HL-60 (cell line): Measurements from ENCODE around the gene KRT73.

Source experiments
- DNase-seq, 2 experiments: peaks; one replicate each; pipeline ENCODE4 v3.0.0-alpha.2; 2010 to 2020; ENCODE audit warnings: low read depth in 1 of 2, low spot score in 1 of 2
- H3K27ac ChIP-seq: fragments of 250-450 bp; sonication (Bioruptor Pico); replicated peaks from 2 replicates; pipeline ENCODE4 v1.5.1; 2020; ENCODE audit warnings: mild to moderate bottlenecking, moderate library complexity
- H3K27me3 ChIP-seq: fragments of 250-450 bp; sonication (Bioruptor Pico); 2 replicates; pipeline ENCODE4 v1.5.1; 2021; ENCODE audit warnings: mild to moderate bottlenecking, moderate library complexity; ENCODE audit not compliant: insufficient read depth, poor library complexity, severe bottlenecking
- H3K4me3 ChIP-seq: replicated peaks from 2 replicates; pipeline ENCODE4 v1.5.1; 2011; ENCODE audit warnings: mild to moderate bottlenecking, control low read depth, low read length; ENCODE audit not compliant: insufficient read depth
- CTCF ChIP-seq: IDR thresholded peaks from one replicate; pipeline ENCODE4 v1.5.1; 2011; ENCODE audit warnings: low read length, control low read depth, inconsistent platforms; ENCODE audit not compliant: insufficient read depth
- GABPA ChIP-seq: IDR thresholded peaks from 2 replicates; pipeline ENCODE4 v1.6.1; 2012; ENCODE audit warnings: low read depth
- POLR2AphosphoS5 ChIP-seq: IDR thresholded peaks from 2 replicates; pipeline ENCODE4 v1.6.1; 2012; ENCODE audit warnings: low read depth
- SPI1 ChIP-seq: IDR thresholded peaks from 2 replicates; pipeline ENCODE4 v1.6.1; 2012; ENCODE audit warnings: low read depth, mild to moderate bottlenecking, borderline replicate concordance
- TF ChIP-seq, protein P1 (sequence below): IDR thresholded peaks from 2 replicates; pipeline ENCODE4 v1.6.1; 2012; ENCODE audit warnings: low read depth; ENCODE audit not compliant: insufficient replicate concordance

KRT73 gene

DNA sequence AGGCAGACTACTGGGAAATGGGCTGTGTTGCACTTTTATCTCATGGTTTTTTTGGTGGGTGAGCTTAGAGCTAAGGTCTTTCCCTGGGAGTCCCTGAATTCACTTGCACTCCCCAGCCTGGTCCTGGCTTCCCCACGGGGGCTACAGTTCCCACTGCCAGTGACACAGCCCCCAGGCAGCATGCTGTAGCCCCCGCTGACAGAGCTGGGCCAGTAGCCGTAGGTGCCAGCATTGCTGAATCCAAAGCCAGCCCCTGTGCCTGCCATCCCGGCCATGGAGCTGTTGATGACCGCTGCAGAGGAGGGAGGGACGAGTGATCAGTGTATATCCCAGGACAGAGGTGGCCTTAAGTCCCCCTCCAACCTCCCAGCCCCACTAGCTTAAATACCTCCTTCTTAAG, 10.2 kb downstream of the KRT73 start:
- no peak for DNase-seq
- H3K27me3 ChIP-seq, result no peaks in the 10 kb centered on the region
- no peak overlapping the region for H3K27ac ChIP-seq
- TF ChIP-seq, protein P1, sequence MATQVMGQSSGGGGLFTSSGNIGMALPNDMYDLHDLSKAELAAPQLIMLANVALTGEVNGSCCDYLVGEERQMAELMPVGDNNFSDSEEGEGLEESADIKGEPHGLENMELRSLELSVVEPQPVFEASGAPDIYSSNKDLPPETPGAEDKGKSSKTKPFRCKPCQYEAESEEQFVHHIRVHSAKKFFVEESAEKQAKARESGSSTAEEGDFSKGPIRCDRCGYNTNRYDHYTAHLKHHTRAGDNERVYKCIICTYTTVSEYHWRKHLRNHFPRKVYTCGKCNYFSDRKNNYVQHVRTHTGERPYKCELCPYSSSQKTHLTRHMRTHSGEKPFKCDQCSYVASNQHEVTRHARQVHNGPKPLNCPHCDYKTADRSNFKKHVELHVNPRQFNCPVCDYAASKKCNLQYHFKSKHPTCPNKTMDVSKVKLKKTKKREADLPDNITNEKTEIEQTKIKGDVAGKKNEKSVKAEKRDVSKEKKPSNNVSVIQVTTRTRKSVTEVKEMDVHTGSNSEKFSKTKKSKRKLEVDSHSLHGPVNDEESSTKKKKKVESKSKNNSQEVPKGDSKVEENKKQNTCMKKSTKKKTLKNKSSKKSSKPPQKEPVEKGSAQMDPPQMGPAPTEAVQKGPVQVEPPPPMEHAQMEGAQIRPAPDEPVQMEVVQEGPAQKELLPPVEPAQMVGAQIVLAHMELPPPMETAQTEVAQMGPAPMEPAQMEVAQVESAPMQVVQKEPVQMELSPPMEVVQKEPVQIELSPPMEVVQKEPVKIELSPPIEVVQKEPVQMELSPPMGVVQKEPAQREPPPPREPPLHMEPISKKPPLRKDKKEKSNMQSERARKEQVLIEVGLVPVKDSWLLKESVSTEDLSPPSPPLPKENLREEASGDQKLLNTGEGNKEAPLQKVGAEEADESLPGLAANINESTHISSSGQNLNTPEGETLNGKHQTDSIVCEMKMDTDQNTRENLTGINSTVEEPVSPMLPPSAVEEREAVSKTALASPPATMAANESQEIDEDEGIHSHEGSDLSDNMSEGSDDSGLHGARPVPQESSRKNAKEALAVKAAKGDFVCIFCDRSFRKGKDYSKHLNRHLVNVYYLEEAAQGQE, result no peak
- no peak for TF ChIP-seq GABPA
- no peak for TF ChIP-seq SPI1
- no peak for TF ChIP-seq CTCF
- TF ChIP-seq POLR2AphosphoS5, result no peak
- H3K4me3 ChIP-seq, result no peak overlapping the region

DNA sequence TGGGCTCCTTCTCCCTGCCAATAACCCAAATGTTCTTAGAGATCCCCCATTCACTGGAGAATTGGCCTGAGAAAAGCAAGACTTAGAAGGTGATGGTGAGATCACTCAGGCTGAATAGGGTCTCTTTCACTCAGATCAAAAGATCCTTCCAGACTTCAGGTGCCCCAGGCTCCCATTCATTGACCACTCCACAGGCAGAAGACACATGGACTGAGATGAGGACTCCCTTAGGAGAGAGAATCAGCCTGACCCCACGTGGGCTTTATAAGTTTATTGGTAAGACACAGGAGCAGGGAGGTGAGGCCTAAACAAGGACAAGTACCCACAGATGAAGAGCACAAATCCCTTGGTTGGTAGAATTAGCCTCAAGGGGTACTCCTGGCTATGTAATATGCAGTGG, 11.0 kb downstream of the KRT73 start:
- H3K27ac ChIP-seq, result no peak overlapping the region
- H3K27me3 ChIP-seq, result no peaks in the 10 kb centered on the region
- no peak for DNase-seq

DNA sequence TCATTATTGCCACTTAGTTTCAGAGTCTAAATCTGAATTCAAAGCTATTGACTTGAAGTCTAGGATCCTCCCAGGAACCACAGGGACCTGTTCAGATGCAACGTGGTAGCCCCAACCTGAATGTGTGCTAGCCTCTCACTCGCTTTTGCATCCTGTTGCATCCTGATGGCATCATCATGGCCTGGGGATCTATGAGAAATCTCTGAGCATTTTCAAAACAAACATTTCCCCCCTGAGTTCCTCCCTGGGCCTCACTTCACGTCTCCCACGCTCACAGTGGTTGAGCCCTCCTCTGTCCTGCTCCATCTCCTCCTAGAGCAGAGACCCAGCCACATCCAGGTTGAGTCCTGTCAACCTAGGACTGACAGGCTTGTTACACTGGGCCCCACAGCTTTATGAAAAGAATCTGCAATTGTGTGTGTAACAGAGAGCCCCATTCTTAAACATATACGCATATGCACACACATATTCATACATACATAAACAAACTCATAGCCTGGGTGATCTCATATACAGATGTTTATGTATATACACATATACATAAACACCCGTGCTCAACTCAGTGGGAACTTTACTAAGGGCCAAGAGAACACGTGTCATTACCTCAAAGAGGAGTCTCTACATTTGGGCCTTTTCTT, 11.7 kb downstream of the KRT73 start:
- no peak for TF ChIP-seq SPI1
- no peak for TF ChIP-seq GABPA
- TF ChIP-seq, protein P1, result no peak
- TF ChIP-seq POLR2AphosphoS5, result no peak
- TF ChIP-seq CTCF, result no peak
- H3K4me3 ChIP-seq, result no peak overlapping the region
- no peak overlapping the region for H3K27ac ChIP-seq
- DNase-seq, result no peak
- no peaks in the 10 kb centered on the region for H3K27me3 ChIP-seq

More for the DNA sequence above, 11.0 kb downstream of the KRT73 start:
- TF ChIP-seq SPI1, result no peak
- TF ChIP-seq, protein P1, result no peak
- TF ChIP-seq CTCF, result no peak
- no peak for TF ChIP-seq GABPA
- no peak for TF ChIP-seq POLR2AphosphoS5
- H3K4me3 ChIP-seq, result no peak overlapping the region
